Upper lobe of left lung (tissue), 6 donors: Measurements from ENCODE around the gene HNRNPM. TPM values are rescaled to one million over a fixed set of nuclear protein-coding genes. Genes with fewer than 3 reads are reported as not detected.

ENCODE experiments used
- ATAC-seq, 2 donors: fragments of 200-7000 bp; cut with Tn5 transposase; one replicate each; pipeline ENCODE4 v1.9.1; 2022; ENCODE audit warnings: mild to moderate bottlenecking in 2 of 2, moderate library complexity in 2 of 2; ENCODE audit not compliant: low FRiP score in 2 of 2
- DNase-seq, 2 donors: peaks; one replicate each; pipeline ENCODE4 v3.0.0-alpha.2; 2019 to 2020
- H3K27ac ChIP-seq, 4 donors: fragments of 200-600 bp; sonication (generic); one replicate each; pipeline ENCODE4 v1.5.1; 2016 to 2019
- H3K27me3 ChIP-seq, 4 donors: fragments of 200-600 bp; sonication (generic); one replicate each; pipeline ENCODE4 v1.5.1; 2017 to 2019
- H3K36me3 ChIP-seq, 4 donors: fragments of 200-600 bp; sonication (generic); one replicate each; pipeline ENCODE4 v1.5.1; 2016 to 2019
- H3K4me1 ChIP-seq, 4 donors: fragments of 200-600 bp; sonication (generic); one replicate each; pipeline ENCODE4 v1.5.1; 2018 to 2019
- H3K4me3 ChIP-seq, 4 donors: fragments of 200-600 bp; sonication (generic); one replicate each; pipeline ENCODE4 v1.5.1; 2017 to 2019; ENCODE audit warnings: mild to moderate bottlenecking in 2 of 4, moderate library complexity in 1 of 4
- H3K9me3 ChIP-seq, 4 donors: fragments of 200-600 bp; sonication (generic); one replicate each; pipeline ENCODE4 v1.5.1; 2018 to 2019
- EP300 ChIP-seq, 4 donors: sonication (generic); formaldehyde crosslinking; IDR thresholded peaks; one replicate each; pipeline ENCODE4 v1.5.1; 2017; ENCODE audit warnings: antibody characterized with exemption in 4 of 4, control low read depth in 2 of 4
- POLR2A ChIP-seq, 4 donors: fragments of 450-650 bp; IDR thresholded peaks; one replicate each; pipeline ENCODE4 v1.5.1; 2016 to 2017; ENCODE audit warnings: antibody characterized with exemption in 4 of 4, mild to moderate bottlenecking in 2 of 4
- POLR2AphosphoS5 ChIP-seq, 2 donors: sonication (generic); formaldehyde crosslinking; IDR thresholded peaks; one replicate each; pipeline ENCODE4 v1.5.1; 2017; ENCODE audit warnings: antibody characterized with exemption in 2 of 2
- WGBS, 2 donors: methylation state at CpG; one replicate each; pipeline ENCODE4 v1.1.5; 2017 to 2018; 5-methylcytosine and 5-hydroxymethylcytosine counted together
- total RNA-seq, 6 donors: library from RNA; depleted of rRNA in 4 of 6; stranded (reverse); fragments of >200 nt in 4 of 6; gene quantifications; one replicate each; pipeline versions ENCODE4 v1.1.0 to v1.2.1, GENCODE V29; 2016 to 2021
- TF ChIP-seq, protein P1 (sequence below), 6 experiments: fragments of 450-650 bp in 4 of 6; fragments of 200-600 bp in 2 of 6; sonication (generic) in 2 of 6; IDR thresholded peaks; one replicate each; pipeline ENCODE4 v1.5.1; 2016 to 2019; ENCODE audit warnings: antibody characterized with exemption in 6 of 6
- donor health status: DM: no; HTN: no; CAD: no; lungs with moderate emphysema.
- donor health status: DM: no; HTN: yes; CAD: no; lungs with severe emphysema.

HNRNPM gene
- total RNA-seq, 6 donors from 2014 or later, result 95.2 to 188 (median 149) TPM

DNA sequence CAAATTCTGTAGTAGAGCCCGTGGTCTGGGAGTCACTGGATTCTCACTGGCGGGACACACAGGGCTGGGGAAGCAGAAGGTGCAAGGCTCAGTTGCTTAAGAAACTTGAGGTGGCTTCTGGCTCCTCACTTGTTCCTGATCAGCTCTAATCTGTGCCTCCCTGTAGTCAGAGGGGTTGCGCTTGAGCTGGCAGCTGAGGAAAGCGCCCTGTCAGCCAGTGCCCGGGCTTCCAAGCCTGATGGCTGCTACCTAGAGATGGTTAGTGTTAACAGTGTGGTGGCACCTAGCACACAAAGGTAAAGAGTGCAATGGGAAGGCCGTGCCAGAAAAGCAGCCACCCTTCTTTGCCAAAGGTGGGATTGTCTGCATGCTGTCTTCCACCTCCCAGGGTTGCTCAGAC, 8.8 kb downstream of the HNRNPM start:
- Histone ChIP-seq H3K9me3 (no peaks in the 10 kb centered on the region), H3K4me3 (no peak overlapping the region), H3K27me3 (no peaks in the 10 kb centered on the region), H3K36me3 (peaks cover 0 to 40% (median 13%) of the 10 kb centered on the region in 4 donors), H3K27ac (peak overlapping the region in 1 of 4 donors; percentile 64), H3K4me1 (peaks cover 74 to 84% (median 77%) of the 10 kb centered on the region in 4 donors)
- DNase-seq (no peak), ATAC-seq (no peak)
- no peak for TF ChIP-seq EP300 (IDR thresholded peaks at IDR 0.05)
- TF ChIP-seq POLR2A (IDR thresholded peaks at IDR 0.05), result no peak
- TF ChIP-seq, protein P1, sequence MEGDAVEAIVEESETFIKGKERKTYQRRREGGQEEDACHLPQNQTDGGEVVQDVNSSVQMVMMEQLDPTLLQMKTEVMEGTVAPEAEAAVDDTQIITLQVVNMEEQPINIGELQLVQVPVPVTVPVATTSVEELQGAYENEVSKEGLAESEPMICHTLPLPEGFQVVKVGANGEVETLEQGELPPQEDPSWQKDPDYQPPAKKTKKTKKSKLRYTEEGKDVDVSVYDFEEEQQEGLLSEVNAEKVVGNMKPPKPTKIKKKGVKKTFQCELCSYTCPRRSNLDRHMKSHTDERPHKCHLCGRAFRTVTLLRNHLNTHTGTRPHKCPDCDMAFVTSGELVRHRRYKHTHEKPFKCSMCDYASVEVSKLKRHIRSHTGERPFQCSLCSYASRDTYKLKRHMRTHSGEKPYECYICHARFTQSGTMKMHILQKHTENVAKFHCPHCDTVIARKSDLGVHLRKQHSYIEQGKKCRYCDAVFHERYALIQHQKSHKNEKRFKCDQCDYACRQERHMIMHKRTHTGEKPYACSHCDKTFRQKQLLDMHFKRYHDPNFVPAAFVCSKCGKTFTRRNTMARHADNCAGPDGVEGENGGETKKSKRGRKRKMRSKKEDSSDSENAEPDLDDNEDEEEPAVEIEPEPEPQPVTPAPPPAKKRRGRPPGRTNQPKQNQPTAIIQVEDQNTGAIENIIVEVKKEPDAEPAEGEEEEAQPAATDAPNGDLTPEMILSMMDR (IDR thresholded peaks at IDR 0.05), result no peak
- TF ChIP-seq POLR2AphosphoS5 (IDR thresholded peaks at IDR 0.05), result no peak
- WGBS, 2 donors, result 74 to 79% methylated on average over 5 of the region's 6 CpGs

DNA sequence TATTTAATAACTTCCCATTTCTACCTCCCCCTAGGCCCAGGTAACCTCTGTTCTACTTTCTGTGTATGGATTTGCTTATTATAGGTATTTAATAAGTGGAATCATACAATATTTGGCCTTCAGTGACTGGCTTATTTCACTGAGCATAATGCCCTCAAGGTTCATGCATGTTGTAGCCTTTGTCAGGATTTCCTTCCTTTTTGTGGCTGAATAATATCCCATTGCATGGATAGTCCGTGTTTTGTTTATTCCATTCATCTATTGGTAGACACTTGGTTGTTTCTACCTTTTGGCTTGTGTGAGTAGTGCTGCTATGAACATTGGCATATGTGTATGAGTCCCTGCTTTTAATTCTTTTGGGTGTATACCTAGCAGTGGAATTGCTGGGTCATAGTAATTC, 9.4 kb downstream of the HNRNPM start:
- Histone ChIP-seq H3K36me3 (peaks cover 0 to 40% (median 14%) of the 10 kb centered on the region in 4 donors), H3K9me3 (no peaks in the 10 kb centered on the region), H3K27me3 (no peaks in the 10 kb centered on the region), H3K4me1 (peaks cover 74 to 84% (median 77%) of the 10 kb centered on the region in 4 donors), H3K27ac (peak overlapping the region in 1 of 4 donors; percentile 64), H3K4me3 (no peak overlapping the region)
- 26 to 53% methylated on average over 1 of the region's 1 CpG for WGBS, 2 donors
- no peak for DNase-seq
- TF ChIP-seq POLR2AphosphoS5 (IDR thresholded peaks at IDR 0.05), result no peak
- no peak for TF ChIP-seq EP300 (IDR thresholded peaks at IDR 0.05)
- TF ChIP-seq, protein P1 (IDR thresholded peaks at IDR 0.05), result no peak
- TF ChIP-seq POLR2A (IDR thresholded peaks at IDR 0.05), result no peak
- ATAC-seq, result no peak

DNA sequence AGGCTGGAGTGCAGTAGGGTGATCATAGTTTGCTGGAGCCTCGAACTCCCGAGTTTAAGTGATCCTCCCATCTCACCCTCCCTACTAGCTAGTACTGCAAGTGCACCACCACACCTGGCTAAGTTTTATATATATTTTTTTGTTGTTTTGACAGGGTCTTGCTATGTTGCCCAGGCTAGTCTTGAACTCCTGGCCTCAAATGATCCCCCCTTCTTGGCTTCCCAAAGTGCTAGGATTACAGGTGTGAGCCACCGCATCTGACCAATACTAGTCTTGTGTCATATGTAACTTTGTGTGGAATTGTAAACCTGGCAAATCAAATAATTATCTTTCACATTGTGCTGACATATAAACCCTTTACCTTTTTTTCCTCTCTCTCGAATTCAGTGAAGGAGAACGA, 10.2 kb downstream of the HNRNPM start:
- Histone ChIP-seq H3K27ac (no peak overlapping the region), H3K4me3 (no peak overlapping the region), H3K4me1 (peaks cover 77 to 87% (median 80%) of the 10 kb centered on the region in 4 donors), H3K9me3 (no peaks in the 10 kb centered on the region), H3K27me3 (no peaks in the 10 kb centered on the region), H3K36me3 (peaks cover 0 to 40% (median 14%) of the 10 kb centered on the region in 4 donors)
- 76 to 81% methylated on average over 5 of the region's 5 CpGs for WGBS, 2 donors
- ATAC-seq, result no peak
- no peak for DNase-seq
- TF ChIP-seq POLR2AphosphoS5 (IDR thresholded peaks at IDR 0.05) (no peak), POLR2A (IDR thresholded peaks at IDR 0.05) (no peak), EP300 (IDR thresholded peaks at IDR 0.05) (no peak)
- TF ChIP-seq, protein P1 (IDR thresholded peaks at IDR 0.05), result no peak

DNA sequence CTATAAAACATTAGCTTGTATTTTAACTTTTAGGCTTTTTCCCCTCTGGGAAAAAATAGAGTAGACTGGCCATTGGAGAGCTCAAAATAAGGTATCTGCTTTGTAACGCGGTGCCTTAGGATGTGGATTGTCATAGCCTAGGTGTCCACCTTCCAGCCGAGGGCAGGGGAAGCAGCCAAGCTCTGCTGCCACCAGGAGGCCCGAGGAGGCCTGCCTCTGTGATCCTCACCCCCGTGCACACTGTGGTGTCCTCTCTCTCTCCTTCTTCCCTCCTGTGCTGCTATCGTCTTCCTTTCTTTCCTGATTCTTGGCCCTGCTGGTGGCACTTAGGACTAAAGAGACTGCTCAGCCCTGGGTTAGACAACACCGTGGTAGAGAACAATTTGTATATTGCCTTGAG, 11.3 kb downstream of the HNRNPM start:
- WGBS, 2 donors, result 67% methylated on average over 7 of the region's 7 CpGs
- Histone ChIP-seq H3K9me3 (no peaks in the 10 kb centered on the region), H3K36me3 (peaks cover 0 to 40% (median 14%) of the 10 kb centered on the region in 4 donors), H3K4me3 (no peak overlapping the region), H3K27me3 (no peaks in the 10 kb centered on the region), H3K4me1 (peaks cover 78 to 86% (median 80%) of the 10 kb centered on the region in 4 donors), H3K27ac (no peak overlapping the region)
- no peak for ATAC-seq
- no peak for TF ChIP-seq POLR2A (IDR thresholded peaks at IDR 0.05)
- TF ChIP-seq, protein P1 (IDR thresholded peaks at IDR 0.05), result peak in 1 of 6 experiments; percentile 12
- TF ChIP-seq POLR2AphosphoS5 (IDR thresholded peaks at IDR 0.05), result no peak
- DNase-seq, result no peak

DNA sequence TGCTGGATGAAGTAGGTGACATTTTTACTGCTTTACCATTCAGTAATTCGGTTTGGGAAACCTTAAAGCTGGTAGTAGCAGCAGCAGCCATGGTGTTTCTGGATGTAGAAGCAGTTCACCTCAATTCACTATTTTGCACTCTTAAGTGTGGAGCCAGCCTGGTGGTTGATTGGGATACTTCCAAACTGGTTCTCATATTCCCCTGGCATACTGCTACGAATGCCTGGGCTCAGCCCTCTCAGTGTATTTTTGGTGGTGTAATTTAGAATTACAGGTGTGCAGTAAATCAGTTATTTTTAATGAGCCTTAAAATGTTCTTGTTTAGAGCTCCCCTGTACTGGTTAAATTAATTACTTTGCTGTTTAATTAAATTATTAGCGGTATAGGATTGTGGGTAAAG, 12.4 kb downstream of the HNRNPM start:
- DNase-seq (no peak), ATAC-seq (no peak)
- H3K27me3 ChIP-seq, result no peaks in the 10 kb centered on the region
- WGBS, 2 donors, result 81 to 82% methylated on average over 3 of the region's 3 CpGs
- H3K4me1 ChIP-seq, result peaks cover 75 to 83% (median 76%) of the 10 kb centered on the region in 4 donors
- H3K9me3 ChIP-seq, result no peaks in the 10 kb centered on the region
- no peak overlapping the region for H3K4me3 ChIP-seq
- no peak overlapping the region for H3K27ac ChIP-seq
- H3K36me3 ChIP-seq, result peaks cover 0 to 40% (median 14%) of the 10 kb centered on the region in 4 donors
- TF ChIP-seq POLR2A (IDR thresholded peaks at IDR 0.05) (no peak), POLR2AphosphoS5 (IDR thresholded peaks at IDR 0.05) (no peak), EP300 (IDR thresholded peaks at IDR 0.05) (no peak)
- TF ChIP-seq, protein P1 (IDR thresholded peaks at IDR 0.05), result no peak
